Activated CD8-positive, alpha-beta memory T cell treated with anti-CD3 and anti-CD28 coated beads, Interleukin-2, amount 50 U/mL, for 1 hour (primary cell): ENCODE measurements around the gene GNAI2.
"Not testable (repeated sequence)": the region's sequence is repeated elsewhere in the genome, so short reads cannot be mapped to it uniquely, and the experiment has no call there.

Experiments
- DNase-seq: peaks from one replicate; pipeline ENCODE4 v3.0.0-alpha.2; 2020; ENCODE audit errors: extremely low read depth

GNAI2 gene

DNA sequence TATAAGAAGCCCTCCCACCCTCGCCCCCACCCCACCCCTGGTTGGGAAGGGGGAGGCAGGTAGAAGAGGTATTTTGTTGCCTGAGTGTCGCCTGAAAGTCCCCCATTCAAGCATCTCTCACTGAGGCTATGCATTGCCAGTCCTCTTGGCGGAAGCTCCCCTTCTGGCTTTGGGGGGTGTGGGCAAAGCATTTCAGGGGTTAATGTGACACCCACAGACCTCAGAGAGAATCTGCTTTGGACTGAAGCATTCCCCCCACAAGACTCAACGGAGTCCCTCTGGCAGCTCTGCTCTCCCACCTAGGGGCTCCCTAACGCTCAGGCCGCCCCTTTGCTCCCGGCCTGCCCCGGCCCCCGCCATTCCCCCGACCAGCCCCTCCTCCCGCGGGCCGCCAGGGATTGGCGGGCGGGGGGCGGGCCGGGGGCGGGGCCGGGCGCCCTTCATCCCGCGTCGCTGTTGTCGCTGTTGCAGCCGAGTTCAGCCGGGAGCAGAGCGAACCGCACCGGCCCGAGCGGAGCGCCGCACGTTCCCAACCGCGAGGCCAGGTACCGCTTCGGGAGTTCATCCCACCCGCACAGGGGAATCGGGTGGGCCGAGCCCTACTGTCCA, 31.1 kb upstream of the GNAI2 start, which contains the start of gene SLC38A3:
Gene SLC38A3, plus strand, starts transcription at position 468 of the 609 bp plus-strand sequence. CDS start 8,929 bp downstream, outside the sequence.
- no peak for DNase-seq

DNA sequence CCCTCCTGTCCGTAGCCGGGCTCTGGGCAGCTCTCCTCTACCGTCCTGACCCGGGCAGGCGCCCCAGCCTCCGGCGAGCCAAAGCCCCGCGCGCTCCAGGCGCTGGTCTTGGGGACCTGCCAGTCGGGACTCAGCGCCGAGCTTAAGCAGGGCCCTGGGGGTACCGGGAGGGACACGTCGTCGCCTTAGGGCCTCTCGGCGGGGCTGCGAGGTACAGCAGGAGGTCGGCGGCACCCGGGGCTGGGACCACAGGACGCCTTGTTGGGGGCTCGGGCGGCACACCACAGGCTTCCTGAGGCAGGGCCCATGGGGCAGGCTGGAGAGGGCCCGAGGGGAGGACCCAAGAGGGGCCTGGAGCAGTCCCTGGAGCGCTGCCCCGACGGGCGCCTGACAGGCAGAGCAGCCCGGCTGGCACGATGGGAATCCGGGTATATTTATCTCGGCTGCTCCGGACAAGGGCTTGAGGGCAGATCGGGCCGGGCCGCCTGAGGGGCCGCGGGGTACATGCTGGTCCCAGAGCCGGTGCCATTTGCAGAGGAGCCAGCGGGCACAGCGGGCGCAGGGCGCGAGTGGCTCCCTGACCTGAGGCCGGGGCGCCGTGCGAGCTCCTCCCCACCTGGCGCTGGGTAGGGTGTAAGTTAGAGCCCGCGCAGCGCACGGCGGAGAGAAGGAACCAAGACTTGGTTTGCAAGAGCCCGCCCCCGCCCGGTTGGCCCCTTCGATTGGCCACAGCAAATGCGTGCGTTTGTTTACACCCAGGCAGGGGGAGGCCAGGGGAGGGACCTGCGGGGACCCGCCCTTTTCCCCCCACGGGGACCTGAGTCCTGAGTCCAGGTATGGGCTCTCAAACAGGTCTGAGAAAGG, 30.4 kb upstream of the GNAI2 start:
- DNase-seq = no peak

DNA sequence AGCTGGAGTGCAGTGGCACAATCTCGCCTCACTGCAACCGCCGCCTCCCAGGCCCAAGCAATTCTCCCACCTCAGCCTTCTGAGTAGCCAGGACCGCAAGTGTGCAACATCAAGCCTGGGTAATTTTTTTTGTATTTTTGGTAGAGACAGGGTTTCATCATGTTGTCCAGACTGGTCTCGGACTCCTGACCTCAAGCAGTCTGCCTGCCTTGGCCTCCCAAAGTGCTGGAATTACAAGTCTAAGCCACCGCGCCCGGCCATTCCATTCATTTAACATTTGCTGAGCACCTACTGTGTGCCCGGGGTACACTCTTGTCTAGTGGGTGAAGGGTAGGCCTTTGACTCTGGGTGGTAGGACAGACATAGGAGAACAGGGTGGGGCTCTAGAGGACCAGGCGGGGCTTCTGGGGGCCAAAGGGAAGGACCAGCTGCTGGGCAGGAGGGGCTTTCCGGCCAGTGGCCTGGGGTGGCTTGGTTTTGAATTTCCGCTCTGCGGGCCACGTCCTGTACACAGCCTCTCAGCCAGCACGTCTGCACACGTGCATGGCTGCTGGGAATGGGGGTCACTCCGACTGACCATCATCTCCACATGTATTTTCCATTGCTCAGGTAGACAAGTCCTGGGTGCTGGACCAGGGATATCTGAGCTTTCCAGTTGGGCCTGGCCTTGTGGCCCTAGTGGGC, 28.5 kb upstream of the GNAI2 start:
- DNase-seq = no peak

DNA sequence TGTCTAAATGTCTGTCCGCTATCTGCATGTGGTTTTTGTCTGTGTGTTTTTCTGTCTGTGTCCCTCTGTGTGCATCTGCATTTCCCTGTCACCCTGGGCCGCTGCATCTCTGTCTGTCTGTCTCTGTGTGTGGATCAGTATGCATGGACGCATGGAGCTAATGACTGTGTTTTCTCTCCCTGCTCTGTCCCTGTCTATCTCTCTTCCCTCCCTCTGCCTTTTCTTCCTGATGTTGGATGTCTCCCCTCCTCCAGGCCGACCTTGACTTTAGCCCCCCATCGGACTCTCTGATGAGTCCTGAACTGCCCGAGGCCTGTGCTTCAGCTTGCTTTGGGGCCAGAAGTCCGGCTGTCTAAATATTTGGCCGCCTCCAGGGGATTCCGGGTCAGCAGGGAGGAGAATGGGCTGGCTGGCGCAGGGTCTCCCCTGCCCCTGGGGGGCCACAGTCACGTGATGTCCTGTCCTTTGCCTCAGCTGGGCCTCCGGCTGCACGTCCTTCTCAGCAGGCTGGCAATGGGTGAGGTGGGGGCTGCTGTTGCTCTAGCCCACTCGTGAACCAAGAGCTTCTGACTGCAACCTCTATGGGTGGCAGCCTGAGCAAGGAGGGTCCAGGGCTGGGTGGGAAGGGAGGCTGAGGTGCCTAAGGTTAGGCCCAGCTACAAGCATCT, 27.2 kb upstream of the GNAI2 start:
- no peak for DNase-seq

DNA sequence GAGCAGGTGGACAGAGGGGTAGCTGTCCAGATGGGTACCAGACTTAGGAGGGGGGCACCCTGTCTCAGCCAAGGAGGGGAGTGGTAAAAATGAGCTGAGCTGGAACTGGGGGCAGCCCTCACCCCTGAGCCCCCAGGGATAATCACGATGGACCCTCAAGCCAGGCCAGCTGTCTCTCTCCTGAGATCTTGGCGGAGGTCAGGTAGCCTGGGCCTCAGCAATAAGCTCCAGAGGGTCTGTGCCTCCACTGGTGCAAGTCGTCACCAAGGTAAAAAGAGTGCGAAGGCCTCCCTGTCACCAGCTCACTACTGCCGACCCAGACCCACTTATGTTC, 25.9 kb upstream of the GNAI2 start:
- no peak for DNase-seq

DNA sequence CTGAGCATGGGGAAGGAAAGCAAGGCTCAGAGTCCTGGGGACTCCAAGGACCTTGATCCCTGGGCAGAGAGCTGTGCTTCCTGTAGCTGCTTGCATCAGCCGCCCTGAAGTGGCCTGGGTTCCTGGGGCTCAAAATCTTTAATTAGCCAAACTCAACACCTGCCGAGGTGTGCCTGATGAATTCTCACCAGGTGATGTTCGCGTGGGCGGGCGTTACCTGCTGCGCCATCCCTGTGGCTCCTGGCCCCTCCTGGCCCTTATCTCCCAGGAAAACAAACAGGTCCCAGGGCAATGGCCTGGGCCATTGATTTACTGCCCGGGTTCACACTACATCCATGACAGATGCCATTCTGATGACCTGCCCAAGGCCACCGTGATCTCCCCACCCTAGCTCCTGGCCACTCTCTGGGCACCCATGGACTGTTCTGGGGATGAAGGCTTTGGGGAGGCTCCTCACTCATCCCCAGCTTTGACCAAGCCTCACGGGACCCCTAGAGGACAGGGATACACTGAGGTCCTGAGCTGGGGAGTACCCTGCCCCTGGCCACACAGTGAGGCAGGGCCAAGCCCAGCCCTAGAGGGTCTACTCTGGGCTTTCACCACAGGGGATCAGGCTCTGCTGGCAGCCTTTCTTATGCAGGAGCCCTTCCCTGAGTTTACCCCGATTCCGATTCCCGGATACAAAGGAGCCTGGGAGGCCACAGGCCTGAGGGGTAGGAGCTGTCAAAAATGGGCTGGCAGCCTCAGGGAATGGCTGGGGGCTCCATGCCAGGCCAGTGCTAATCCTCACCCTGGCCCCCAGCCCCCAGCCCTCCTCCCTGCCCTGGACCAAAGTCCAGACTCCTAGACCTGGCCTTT, 25.3 kb upstream of the GNAI2 start:
- no peak for DNase-seq

DNA sequence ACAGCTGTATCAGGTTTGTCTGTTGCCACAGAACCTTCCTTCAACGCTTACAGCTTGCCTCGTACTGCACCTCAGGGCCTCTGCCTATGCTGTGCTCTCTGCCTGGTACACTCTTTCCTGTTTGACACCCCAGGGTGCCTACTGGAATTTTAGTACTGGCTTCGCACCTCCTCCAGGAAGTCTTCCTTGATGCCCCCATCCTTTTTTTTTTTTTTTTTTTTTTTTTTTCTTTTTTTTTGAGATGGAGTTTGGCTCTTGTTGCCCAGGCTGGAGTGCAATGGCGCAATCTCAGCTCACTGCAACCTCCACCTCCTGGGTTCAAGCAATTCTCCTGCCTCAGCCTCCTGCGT, 24.7 kb upstream of the GNAI2 start:
- DNase-seq = not testable (repeated sequence)

DNA sequence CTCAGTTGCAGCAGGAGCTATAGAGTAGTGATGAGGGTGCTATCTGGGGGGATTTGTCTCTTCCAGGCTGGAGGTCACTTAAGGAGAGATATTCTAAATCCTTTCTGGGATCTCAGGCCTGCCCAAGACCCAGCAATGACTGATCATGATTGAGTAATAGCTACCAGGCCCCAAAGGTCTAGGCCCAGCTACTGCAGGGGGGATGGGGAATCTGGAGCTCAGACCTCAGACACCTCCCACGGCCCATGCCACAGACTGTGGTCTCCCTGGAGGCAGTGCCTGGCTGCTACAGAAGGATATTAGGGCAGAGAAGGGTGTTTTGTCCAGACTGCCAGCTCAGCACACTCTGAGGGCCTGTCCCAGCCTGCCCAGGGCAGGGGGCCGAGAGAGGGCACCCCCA, 24.1 kb upstream of the GNAI2 start:
- DNase-seq = no peak

DNA sequence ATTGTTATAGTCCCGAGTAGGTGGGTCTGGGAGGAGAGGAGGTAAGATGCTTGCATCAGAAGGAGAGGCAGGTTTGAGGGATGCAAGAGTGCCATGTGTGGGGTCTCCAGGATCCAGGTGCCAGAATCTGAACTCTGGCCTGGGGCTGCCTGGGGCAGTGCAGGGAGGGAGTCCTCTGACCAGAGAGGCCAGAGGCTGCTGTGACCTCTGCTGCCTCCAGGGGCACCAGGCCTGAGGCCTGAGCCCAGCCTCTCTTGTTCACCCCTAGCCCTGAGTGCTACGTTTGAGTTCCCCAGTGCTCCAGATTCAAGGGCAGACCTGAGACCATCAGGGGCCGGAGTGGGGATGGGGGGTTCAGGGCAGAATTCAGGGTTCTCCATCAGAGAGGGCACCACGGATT, 23.5 kb upstream of the GNAI2 start:
- DNase-seq = no peak

DNA sequence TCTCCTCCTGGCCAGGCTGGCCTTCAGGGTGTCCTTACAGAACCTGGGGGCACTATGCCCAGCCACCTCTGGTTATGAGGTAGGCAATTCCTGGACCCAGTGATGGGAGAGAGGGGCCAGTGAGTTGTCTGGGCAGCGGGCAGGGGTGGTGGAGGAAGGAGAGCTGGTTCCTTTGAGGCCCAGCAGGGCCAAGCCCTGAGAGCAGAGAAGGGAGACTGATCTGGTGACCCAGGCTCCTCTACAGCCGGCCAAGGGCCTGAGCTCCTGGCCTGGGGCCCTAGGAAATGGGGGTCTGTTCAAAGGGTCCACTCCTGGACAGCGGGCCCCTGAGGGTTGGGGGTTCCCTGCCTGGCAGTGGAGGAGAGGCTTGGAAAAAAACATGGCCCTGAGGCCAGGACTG, 23.0 kb upstream of the GNAI2 start:
- DNase-seq = no peak

DNA sequence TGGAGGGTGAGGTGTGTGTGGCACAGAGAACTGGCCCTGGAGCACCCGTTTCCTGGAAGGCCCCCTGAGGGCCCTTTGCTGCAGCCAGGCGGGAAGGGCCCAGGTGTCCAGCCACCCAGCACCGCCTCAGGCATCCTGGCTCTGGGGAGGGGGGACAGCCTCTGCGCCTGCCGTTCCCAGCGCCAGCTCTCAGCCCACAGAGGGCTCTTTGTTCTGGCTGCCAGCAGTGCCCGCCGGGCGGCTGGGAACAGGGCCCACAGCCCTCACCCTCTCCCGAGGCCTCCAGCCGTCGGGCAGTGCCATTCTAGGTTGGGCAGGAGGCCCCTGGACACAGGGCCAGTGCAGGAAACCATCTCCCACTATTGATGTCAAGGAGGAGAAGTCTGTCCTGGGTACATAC, 22.6 kb upstream of the GNAI2 start:
- DNase-seq = no peak

DNA sequence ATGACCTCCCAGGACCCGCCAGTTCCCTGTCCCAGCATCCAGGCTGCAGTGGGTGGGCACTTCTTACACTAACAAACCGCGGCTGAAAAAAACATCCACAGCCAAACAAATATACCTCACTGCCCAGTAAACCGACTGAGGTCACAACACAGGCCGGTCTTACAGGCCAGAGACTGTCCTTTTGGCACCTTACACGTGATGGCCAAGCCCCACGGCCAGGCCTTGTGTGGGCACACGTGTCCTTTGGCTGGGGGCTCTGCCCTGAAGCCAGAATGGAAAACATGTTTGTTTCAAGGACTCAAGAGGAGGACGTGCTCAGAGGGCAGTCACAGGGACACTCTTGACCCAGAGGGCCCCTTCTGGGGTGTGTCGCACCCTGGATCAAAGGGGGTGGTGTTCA, 21.2 kb upstream of the GNAI2 start:
- DNase-seq = no peak

DNA sequence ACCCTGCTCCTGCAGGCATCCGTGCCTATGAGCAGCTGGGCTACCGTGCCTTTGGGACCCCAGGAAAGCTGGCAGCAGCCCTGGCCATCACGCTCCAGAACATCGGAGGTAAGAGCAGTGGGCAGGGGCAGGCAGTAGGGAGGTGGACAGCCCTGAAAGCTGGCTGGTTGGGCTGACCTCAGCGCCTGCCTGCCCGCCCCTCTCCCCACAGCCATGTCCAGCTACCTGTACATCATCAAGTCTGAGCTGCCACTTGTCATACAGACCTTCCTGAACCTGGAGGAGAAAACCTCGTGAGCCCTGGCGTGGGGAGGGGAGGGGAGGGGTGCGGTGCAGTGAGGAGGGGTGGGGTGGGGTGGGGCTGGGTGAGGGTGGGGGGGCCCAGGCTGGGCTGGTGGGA, 20.5 kb upstream of the GNAI2 start:
- DNase-seq = no peak

DNA sequence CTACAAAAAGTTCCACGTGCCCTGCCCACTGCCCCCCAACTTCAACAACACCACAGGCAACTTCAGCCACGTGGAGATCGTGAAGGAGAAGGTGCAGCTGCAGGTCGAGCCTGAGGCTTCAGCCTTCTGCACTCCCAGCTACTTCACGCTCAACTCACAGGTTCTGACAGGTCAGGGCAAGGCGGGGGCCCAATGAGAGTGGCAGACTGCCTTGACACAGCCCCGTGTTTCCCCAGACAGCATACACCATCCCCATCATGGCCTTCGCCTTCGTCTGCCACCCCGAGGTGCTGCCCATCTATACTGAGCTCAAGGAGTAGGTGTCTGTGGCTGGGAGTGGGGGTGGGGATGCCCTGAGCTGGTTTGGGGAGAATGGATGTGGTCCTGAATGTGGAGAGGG, 18.3 kb upstream of the GNAI2 start:
- DNase-seq = no peak

DNA sequence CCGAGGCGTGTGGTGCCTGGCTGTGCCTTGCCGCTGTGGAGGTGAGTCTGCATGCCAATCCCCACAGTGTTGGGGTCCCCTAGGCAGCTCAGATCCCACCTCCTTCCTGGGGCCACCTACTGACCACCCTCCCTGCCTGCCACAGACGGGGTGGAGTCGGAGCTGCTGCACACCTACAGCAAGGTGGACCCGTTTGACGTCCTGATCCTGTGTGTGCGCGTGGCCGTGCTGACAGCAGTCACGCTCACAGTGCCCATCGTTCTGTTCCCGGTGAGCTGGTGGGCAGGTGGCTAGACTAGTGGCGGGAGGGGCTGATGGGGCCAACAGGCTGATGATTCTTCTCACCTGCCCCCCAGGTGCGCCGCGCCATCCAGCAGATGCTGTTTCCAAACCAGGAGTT, 17.6 kb upstream of the GNAI2 start:
- DNase-seq = no peak

DNA sequence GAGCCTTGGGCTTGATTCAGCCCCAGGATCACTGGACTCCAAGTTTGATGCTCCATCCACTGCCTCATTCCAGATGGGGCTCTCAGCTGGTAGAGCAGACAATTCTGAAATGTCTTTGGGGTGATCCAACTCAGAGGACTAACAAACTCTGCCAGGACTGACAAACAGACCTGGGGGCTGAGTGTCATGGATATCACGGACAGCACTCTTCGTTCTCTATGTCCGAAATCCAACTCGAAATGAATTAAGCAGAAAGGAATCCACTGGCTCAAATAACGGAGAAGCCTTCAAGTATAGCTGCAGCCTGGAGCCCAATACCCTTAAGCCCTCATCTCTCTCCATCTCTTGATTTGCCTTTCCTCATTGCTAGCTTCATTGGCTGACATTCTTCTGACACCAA, 16.7 kb upstream of the GNAI2 start:
- DNase-seq = no peak

DNA sequence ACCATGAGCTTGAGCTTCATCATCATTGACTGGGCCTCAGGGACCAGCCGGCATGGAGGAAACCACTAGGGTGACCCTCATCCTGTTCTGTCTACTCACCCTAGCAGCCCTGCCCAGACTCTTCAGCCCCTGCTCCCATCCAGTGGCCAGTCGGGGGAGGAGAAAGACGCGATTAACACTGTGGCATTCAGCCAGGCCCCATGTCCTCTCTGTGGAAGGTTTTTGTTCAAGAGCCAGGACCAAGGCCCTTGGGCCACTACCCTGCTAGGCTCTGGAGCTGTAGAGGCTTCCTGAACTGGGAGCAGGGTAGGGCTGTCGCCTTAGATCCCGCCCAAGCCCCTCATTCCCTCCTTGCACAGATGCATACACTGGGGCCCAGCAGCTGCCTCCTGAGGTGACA, 15.9 kb upstream of the GNAI2 start:
- DNase-seq = no peak

DNA sequence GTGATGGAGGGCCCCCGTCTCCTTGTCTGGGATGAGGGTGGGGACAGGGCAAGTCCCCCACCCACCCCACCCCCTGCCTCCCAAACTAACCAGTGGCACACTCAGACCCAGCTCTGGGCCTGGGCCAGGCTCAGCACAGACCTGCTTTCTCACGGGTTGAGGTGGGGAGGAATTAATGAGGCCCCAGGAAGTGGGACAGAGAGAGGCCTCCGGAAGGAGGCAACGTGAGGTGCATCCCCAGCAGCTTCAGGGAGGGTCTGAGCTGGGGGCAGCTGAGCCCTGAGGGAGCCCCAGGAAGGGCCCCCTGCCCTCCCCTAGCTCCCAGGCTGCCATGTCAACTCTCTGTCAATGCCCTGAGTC, 15.0 kb upstream of the GNAI2 start:
- DNase-seq = no peak

DNA sequence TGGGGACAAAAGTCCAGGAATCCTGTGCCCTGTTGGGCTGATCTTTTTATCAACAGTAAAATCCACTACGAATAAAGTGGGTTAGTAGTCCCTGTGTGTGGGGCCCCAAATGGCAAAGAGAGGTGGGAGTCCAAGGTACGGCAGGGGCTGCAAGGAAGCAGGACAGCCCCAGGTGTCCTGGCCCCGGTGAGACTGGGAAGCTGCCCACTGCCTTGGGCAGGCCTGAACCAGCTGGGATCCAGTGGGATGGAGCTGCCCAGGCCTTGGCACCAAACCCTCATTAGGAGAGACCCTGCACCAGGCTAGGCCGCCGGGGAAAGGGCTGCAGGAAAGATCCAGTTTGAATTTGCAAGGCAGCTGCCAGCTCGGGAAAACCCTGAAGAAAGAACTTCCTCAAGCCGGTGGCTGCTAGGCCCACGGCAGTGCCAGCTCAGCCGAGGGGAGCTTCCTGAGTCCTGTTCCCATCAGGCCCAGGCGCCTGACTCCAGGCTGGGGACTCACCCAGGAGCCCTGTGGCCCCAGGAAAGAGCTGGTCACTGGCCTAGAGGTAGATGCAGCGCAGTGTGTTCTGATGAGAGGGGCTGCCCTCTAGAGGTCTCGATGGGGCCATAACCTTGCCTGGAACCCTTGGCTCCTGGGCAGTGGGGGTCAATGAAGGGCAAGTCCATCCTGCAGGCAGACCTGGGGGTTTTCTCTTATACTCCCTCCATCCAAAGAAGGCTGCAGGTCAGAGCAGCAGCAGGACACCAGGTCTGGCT, 14.4 kb upstream of the GNAI2 start:
- DNase-seq = no peak

DNA sequence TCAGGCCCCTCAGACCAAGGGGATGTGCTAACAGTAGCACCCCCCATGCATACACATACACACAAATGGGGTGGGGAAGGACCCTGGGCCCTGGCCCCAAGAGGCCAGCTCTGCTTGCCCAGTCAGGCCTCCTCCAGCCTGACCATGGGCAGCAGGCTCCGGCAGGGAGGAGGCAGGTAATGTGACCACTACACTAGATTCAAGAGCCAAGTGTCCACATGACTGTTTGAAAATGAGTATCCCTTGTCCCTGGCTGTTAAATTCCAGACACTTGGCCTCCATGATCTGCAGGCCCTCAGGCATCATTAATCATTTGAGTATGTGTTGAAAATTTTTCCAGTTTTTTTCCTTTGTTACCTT, 13.9 kb upstream of the GNAI2 start:
- DNase-seq = no peak

DNA sequence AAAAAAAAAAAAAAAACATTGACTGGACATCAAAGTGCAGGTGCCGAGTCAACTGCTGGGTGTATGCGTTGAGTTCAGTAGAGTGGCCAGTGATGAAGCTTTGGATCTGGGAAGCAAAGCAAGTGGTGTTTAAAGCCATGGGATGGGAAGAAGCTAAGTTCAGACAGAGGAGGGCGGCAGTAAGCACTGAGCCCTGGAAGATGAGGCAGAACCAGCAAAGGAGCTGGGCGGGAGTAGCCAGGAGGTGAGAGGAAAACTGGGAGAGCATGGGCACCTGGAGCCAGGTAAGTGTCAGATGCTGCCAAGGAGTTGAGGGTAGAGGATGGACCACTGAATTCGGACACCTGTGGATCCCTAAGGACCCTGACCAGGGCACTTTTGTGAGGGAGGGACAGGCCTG, 11.4 kb upstream of the GNAI2 start:
- DNase-seq = no peak
